ENCODE results near the gene ARHGAP9. TPM values are rescaled to one million over a fixed set of nuclear protein-coding genes. Genes with fewer than 3 reads are reported as not detected.

The ARHGAP9 gene
- total and polyA plus RNA-seq, 2 of the 8 experiments (the other 6 are each of a cell fraction or from before 2014, with no cell fraction given): 3.2 to 6.0 TPM

- H2BK20ac ChIP-seq (ENCODE audit: low read length): no peak overlapping the region
- ChIA-PET POLR2A (ENCODE audit: partially characterized antibody) (interaction anchor here (0.7 to 7.3 kb wide), 13 partner anchors 9 to 208 kb away, joined by 3 to 56 read pairs (median 5); partner anchors contain the start of genes DCTN2 and INHBE), CTCF (ENCODE audit: partially characterized antibody) (interaction anchor here (0.6 to 4.8 kb wide), 5 partner anchors 9 to 1158 kb away, joined by 3 to 29 read pairs (median 5); partner anchors contain the start of gene GLI1)
- H4K91ac ChIP-seq (replicated peaks; ENCODE audit: insufficient read length, low read length): no peak overlapping the region
- H3K23me2 ChIP-seq (ENCODE audit: low read depth, low read length): peaks cover 5% of the 10 kb centered on the region; the same call in 1 of the 2 replicates
- no peaks in the 10 kb centered on the region; the same call in 1 of the 2 replicates for H3K79me1 ChIP-seq (ENCODE audit: low read depth, low read length)
- no peak overlapping the region for H3K23ac ChIP-seq (ENCODE audit: insufficient read length)
- H4K5ac ChIP-seq (ENCODE audit: insufficient read length, low read depth, low read length): no peak overlapping the region
- H3K36me3 ChIP-seq (ENCODE audit: control insufficient read depth in 2 of 4, insufficient read depth in 4 of 4, low read length in 3 of 4): peaks cover 6 to 60% (median 24%) of the 10 kb centered on the region in 4 experiments; a peak in 7 of 8 replicates
- H4K20me1 ChIP-seq (replicated peaks in 1 of 2; ENCODE audit: control insufficient read depth in 1 of 2, insufficient read depth in 2 of 2, low read length in 2 of 2): peaks cover 3 to 13% of the 10 kb centered on the region in 2 experiments
- H3K27ac ChIP-seq (ENCODE audit: low read depth, low read length): no peak overlapping the region
- WGBS, 2 experiments (ENCODE audit: extremely low coverage in 1 of 2, insufficient coverage in 1 of 2, insufficient read length in 1 of 2, insufficient replicate concordance in 2 of 2, low coverage in 1 of 2, low lambda C conversion rate in 2 of 2, missing lambda C conversion rate in 1 of 2): 88% methylated on average over 5 of the region's 5 CpGs; no CpG with 5 or more reads in 1 of the 2 experiments
- H4K8ac ChIP-seq (ENCODE audit: extremely low read depth, insufficient read depth, low read length): no peak overlapping the region
- peaks cover 0 to 9% of the 10 kb centered on the region in 2 experiments; a peak in 1 of 4 replicates for H3K79me2 ChIP-seq (ENCODE audit: control insufficient read depth in 1 of 2, insufficient read depth in 2 of 2, low read length in 2 of 2)
- TF ChIP-seq BCL11A (IDR thresholded peaks at IDR 0.05; ENCODE audit: low read depth in 2 of 2, low read length in 2 of 2) (no peak), POLR2A (IDR thresholded peaks at IDR 0.05; ENCODE audit: control extremely low read depth in 1 of 2, low read depth in 2 of 2, low read length in 2 of 2) (no peak), ZNF274 (IDR thresholded peaks at IDR 0.05; ENCODE audit: borderline replicate concordance, extremely low read depth, low read length) (no peak), RXRA (IDR thresholded peaks at IDR 0.05; ENCODE audit: insufficient read depth, low read depth, low read length) (no peak)
- TF ChIP-seq, protein P1, sequence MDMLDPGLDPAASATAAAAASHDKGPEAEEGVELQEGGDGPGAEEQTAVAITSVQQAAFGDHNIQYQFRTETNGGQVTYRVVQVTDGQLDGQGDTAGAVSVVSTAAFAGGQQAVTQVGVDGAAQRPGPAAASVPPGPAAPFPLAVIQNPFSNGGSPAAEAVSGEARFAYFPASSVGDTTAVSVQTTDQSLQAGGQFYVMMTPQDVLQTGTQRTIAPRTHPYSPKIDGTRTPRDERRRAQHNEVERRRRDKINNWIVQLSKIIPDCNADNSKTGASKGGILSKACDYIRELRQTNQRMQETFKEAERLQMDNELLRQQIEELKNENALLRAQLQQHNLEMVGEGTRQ (IDR thresholded peaks at IDR 0.05; ENCODE audit: low read length): no peak
- H3K9ac ChIP-seq (replicated peaks in 1 of 4; ENCODE audit: extremely low read depth in 1 of 4, low read depth in 3 of 4, low read length in 3 of 4): no peak overlapping the region
- no peak overlapping the region for H2BK120ac ChIP-seq (replicated peaks; ENCODE audit: low read depth, low read length)
- no peak overlapping the region for H2BK15ac ChIP-seq (ENCODE audit: low read length)
- no peak overlapping the region for H2BK5ac ChIP-seq (ENCODE audit: low read depth, low read length)
- H2BK12ac ChIP-seq (ENCODE audit: low read depth, low read length): no peak overlapping the region
- DNase-seq (ENCODE audit: low read depth in 1 of 2, low spot score in 2 of 2): no peak
- no peak overlapping the region for H3K56ac ChIP-seq (replicated peaks; ENCODE audit: insufficient read length, low read depth, low read length)
- peaks cover 0 to 1% (median 0%) of the 10 kb centered on the region in 4 experiments; a peak in 1 of 7 replicates for H3K27me3 ChIP-seq (replicated peaks in 1 of 4; ENCODE audit: control insufficient read depth in 3 of 4, extremely low read depth in 1 of 4, insufficient read depth in 3 of 4, low read length in 3 of 4)
- FAIRE-seq: no peak
- H3K18ac ChIP-seq (ENCODE audit: extremely low read depth, low read length): no peak overlapping the region
- no peak overlapping the region for H2AFZ ChIP-seq (ENCODE audit: low read length)
- H3K4ac ChIP-seq (replicated peaks; ENCODE audit: insufficient read length, low read depth, low read length): no peak overlapping the region
- no peak overlapping the region for H3K14ac ChIP-seq (ENCODE audit: insufficient read length)
- H3K4me2 ChIP-seq (ENCODE audit: insufficient read depth in 1 of 2, low read depth in 2 of 2, low read length in 2 of 2): no peak overlapping the region
- H3K9me3 ChIP-seq (ENCODE audit: insufficient read depth in 2 of 2, low read depth in 1 of 2, low read length in 1 of 2): no peaks in the 10 kb centered on the region
- H2AK5ac ChIP-seq (ENCODE audit: low read depth, low read length): no peak overlapping the region
- H3K4me1 ChIP-seq (replicated peaks in 1 of 4; ENCODE audit: control insufficient read depth in 3 of 4, insufficient read depth in 4 of 4, low read length in 3 of 4): peaks cover 0 to 9% (median 4%) of the 10 kb centered on the region in 4 experiments; a peak in 3 of 7 replicates
- no peak overlapping the region for H3K4me3 ChIP-seq (ENCODE audit: extremely low read depth in 1 of 4, insufficient read depth in 2 of 4, low read depth in 3 of 4, low read length in 4 of 4)
Measured at GRCh38 chr12:57527184-57527583, 47.5 kb upstream of the ARHGAP9 start.

Measured in H1 (cell line).